GM18502 (cell line): Measurements from ENCODE around the gene COX6B2.
"Not testable (repeated sequence)": the region's sequence is repeated elsewhere in the genome, so short reads cannot be mapped to it uniquely, and the experiment has no call there.

Source experiments
- ATAC-seq: cut with Tn5 transposase; IDR thresholded peaks from one replicate; pipeline ENCODE4 v1.9.1; 2021; ENCODE audit warnings: mild to moderate bottlenecking; ENCODE audit not compliant: unreplicated experiment, poor library complexity

Gene COX6B2

DNA sequence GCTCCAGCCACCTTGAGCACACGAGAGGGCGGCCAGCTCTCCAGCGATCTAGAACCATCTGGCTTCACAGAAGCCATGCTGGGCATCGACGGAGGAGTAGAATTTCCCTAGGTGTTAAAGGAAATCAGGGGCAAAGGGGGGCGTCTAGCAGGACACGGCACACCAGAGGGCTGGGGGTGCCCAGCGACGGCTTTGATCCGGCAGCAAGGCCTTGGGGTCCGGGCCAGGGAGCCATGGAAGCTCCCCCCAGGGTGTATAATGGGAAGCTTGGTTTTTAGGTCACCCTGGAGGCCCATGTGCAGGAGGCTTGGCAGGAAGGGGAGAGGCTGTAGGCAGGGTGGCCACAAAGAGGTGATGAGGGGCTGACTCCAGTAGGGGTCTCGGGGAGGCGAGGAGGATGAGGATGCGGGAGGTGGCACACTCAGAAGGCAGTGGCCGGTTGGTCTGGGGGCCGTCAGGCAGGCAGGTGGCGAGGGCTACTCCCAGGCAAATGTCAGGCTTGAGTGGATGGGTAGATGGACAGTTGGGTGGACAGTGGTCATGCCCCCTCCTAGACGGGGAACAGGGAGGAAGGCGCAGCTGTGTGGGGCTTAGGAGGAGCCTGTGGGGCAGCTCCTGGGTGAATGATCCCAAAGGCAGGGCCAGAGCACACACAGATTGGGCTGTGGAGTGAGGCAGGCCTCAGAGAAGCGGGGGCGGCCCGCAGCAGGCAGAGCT lies 9.3 kb downstream of the COX6B2 start:
- ATAC-seq = no peak

DNA sequence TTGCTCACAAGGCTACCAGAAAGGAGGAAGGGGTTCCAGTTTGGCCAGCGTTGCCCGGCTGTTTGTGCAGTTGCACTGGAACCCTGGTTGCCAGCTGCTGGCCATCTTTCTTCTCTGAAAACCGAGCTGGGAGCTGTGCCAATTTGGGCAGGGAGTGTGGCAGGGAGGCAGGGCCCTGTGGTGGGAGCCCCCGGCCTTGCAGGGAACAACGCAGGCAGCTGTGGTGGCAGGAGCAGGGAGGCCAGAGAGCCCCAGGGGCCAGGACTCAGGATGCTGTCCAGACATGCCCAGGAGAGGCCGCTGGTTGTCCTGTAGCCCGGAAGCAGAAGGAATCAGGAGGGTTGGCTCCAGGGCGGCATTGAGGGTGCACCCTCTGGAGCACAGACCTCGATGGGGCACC lies 10.1 kb downstream of the COX6B2 start:
- no peak for ATAC-seq

DNA sequence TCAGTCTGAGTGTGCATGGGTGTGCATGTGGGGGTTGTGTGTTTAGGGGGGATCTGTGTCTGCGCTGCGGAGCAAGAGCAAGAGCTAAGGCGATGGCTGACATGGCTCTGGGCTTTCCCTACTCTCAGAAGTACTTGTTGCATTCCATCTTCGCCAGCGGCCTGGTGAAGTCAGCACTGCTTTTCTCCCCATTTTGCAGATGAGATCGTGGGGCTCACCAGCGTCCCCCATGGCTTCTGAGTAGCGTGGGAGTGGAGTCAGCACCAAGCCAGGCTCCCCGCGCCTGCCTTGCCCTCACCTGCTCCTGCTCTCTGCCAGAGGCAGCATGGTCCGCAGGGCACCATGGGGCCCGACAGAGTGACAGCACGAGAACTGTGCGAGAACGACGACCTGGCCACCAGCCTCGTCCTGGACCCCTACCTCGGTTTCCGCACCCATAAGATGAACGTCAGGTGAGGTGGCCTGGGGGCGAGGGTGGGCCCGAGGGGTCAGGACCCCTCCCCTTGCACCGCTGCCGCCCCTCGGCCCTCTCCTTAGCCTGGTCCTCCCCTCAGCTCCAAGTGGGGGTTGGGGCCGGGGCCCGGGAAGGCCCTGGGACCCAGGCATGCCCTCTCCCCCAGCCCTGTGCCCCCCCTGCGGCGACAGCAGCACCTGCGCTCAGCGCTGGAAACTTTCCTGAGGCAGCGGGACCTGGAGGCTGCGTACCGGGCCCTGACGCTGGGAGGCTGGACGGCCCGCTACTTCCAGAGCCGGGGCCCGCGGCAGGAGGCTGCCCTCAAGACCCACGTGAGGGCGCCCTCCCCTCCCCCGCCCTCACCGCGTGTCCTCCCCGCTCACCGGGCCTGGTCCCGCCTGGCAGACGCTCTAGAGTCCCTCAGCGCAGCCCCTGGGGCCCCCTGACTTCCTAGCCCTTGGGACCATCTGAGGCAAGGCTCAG lies 12.7 kb downstream of the COX6B2 start:
- no peak for ATAC-seq

DNA sequence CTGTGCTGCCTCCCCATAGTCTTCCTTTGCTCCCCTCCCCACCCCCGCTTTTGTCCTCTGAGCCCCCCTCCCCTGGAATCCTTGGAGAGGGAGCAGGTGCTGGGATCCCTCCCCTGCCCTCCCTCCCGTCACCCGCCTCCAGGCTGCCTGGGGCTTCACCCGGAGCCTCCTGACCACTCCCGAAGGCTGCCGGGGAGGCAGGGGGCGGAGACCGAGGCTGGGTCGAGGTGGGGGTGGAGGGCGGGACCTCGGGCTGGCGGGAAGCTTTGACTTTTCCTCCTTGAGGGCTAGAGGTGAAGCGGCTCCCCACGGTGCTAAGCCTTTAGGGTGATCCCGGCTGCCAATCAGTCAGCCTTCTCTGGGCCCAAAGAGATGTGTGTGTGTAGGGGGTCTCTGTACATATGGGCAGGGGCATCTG lies 13.3 kb downstream of the COX6B2 start:
- no peak for ATAC-seq

DNA sequence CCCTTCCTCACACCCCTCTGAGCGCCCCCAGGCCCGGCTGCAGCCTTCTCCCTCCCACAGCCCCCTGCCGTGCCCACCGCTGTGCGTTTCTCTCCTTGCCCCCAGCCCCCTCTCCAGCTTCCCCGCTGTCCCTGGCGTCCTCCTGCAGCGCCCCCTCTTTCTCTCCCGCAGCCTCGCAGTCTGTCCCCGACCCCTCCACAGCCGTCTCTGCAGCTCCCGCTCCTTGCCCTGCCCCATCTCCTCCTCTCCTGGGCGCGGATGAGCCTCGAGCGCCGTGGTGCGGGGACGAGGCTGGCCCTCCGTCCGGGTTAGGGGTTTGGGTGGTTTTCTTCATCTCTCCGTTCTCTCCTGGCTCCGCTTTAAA lies 13.8 kb downstream of the COX6B2 start:
- ATAC-seq = no peak

DNA sequence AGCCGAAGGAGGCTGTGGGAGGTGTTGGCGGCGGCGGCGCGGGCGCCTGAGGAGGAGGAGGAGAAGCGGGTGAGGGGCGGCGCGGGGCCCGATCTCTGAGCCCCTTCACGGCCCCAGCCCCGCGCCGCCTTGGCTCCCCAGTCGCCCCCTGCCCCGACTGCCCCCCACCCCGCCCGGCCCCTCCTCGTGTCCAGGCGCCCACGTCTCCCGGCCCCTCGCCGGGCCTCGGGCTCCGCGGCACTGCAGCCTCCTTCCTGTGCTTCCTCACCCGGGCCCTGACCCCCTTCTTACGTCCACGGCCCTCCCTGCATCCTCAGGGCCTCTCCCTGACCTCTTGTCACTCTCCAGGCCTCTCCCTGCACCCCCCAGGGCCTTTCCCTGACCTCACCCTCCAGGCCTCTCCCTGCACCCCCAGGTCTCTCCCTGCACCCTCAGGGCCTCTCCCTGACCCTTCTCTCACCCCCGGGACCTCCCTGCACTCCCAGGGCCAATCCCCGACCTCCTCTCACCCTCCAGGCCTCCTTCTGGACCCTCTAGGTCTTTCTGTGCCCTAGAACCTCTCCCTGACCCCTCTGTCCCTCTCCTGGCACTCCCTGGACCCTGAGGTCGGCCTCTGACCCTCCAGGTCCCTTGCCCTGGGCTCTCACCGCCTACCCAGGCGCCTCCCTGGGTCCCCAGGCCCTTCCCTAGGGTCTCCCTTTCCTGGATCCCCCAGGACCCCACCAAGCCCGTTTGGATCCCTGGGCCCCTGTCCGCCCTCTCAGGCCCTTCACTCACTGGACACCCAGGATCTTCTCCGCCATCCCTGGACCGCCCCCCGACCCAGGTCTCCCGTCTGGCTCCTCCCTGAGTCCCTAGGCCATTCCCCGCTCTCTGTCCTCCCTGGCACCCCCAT lies 14.4 kb downstream of the COX6B2 start:
- no peak for ATAC-seq

DNA sequence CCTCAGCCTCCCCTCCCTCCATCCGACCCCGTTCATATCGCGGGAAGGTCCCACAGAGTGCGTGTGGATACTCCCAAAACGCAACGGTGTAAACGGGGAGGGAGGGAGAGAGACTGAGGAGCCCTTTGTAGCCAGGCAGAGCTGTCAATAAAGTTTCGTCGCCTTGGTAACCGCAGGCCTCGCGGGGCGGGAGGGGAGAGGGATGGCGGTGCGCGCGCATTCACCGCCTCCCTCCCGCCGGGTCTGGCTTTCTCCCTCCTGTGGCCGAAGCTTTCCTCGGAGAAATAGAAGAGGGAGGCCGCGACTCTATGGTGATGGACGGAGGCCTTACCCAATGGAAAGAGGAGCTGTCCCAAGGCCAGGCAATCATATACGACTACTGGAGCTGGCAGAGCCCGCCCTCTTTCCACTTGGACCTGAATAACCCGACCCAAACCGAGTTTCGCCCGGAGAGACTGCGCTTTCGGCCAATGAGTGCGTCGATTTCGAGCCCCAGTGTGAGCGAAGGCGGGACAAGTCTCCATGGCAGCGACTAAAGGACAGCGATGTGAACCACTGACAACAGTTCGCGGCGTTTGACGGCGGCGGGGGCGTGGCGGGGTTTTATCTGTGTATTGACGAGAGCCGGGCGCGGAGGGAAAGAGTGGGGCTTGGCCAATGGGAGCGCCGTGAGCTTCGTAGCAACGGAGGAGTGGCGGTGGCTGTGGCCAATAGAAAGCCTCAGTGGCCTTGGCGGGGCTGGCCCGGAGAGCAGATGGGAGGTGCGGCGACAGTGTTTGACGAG lies 15.2 kb downstream of the COX6B2 start, which contains the start of gene KMT5C:
TSS of gene KMT5C (plus strand) at position 772 of the 784 bp plus-strand sequence. CDS start 2,061 bp downstream, outside the sequence.
- ATAC-seq = peak; percentile 81

DNA sequence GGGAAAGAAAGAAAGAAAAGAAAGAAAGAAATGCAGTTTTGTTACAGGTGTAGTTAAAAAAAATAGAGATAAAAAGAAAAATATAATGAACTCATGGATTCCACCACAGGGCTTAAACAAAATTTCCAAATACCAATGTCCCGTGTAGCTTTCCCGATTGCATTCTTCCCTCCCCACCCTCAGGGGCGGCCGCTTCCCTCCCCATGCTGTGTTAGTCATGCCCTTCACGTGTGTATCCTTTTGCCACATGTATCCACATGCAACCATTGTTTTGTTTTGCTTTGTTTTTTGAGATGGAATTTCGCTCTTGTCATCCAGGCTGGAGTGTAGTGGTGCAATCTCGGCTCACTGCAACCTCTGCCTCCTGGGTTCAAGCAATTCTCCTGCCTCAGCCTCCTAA lies 18.4 kb downstream of the COX6B2 start:
- ATAC-seq = no peak

DNA sequence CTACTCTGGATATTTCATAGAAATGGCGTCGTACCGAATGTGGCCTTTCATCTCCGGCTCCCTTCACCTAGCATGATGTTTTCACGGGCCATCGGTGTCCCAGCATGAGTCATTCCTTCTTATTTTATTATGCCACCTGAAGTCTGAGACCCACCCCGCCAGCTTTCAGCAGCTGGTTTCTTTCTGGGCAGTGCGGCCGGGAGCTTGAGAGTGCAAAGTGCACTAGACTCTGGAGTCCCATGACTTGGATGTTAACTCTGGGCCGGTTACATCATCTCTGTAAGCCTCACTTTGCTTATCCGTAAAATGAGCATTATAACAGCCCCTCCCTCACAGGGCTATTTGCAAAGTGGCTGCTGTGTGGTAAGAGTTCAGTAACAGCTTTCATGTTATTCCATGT lies 20.6 kb downstream of the COX6B2 start:
- no peak for ATAC-seq

DNA sequence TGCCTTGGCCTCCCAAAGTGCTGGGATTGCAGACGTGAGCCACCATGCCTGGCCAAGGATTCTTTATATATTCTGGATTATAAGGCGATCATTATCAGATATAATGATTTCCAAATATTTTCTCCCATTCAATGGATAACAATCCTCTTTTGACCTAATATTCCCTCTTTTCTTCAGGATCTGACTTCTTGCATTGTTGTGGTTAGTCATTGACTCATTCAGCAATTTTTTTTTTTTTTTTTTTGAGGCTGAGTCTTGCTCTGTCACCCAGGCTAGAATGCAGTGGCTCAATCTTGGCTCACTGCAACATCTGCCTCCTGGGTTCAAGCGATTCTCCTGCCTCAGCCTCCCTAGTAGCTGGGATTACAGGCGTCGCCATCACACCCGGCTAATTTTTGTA lies 24.7 kb downstream of the COX6B2 start:
- ATAC-seq = not testable (repeated sequence)

DNA sequence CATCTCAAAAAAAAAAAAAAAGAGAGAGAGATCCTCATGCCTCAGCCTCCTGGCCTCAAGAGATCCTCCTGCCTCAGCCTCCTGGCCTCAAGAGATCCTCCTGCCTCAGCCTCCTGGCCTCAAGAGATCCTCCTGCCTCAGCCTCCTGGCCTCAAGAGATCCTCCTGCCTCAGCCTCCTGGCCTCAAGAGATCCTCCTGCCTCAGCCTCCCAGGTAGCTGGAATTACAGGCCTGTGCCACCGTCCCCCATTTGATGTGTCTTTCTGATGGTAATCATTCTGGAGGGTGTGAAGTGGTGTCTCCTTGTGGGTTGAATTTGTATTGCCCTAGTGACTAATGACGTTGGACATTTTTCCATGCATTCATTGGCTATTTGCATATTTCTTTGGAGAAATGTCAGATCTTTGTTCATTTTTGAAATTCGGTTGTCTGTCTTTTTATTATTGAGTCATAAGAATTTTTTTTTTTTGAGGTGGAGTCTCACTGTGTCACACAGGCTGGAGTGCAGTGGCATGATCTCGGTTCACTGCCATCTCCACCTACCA lies 25.7 kb downstream of the COX6B2 start:
- ATAC-seq = not testable (repeated sequence)

DNA sequence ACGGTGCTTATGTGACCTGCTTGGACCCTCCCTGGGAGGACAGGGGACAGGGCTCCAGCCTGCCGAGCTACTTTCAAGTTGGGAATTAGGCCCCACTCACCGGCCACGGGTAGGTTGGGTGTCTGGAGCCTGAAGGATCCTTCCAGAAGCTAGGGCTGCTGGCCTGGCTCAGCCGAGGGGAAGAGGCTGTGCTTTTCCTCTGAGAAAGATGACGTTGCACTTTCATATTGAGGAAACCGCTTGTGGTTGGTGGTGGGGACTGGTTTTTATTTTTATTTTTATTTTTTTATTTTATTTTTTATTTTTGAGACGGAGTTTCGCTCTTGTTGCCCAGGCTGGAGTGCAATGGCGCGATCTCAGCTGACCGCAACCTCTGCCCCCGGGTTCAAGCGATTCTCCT lies 29.3 kb downstream of the COX6B2 start, which contains the start of gene TMEM150B:
TSS of gene TMEM150B (minus strand) at position 170 of the 400 bp plus-strand sequence. CDS start 4,305 bp downstream, outside the sequence.
- ATAC-seq = no peak

DNA sequence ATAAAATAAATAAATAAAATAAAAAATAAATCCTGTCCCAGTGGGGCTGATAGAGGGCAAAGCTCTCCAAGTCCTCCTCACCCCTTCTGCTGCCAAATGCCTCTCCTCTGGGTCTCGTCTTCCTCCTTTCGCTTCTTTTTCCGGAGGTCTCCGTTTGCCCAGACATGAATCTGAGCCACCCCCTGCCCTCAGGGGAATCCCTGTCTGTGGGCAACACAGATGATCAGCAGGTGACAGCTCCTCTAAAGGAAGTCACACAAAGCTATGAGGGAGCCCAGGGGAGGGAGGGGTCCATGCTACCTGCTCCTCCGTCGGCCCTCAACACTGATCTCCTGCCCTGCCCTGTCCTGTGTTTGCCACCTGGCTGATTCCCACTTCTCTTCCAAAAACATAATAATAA lies 29.9 kb downstream of the COX6B2 start:
- ATAC-seq = no peak

DNA sequence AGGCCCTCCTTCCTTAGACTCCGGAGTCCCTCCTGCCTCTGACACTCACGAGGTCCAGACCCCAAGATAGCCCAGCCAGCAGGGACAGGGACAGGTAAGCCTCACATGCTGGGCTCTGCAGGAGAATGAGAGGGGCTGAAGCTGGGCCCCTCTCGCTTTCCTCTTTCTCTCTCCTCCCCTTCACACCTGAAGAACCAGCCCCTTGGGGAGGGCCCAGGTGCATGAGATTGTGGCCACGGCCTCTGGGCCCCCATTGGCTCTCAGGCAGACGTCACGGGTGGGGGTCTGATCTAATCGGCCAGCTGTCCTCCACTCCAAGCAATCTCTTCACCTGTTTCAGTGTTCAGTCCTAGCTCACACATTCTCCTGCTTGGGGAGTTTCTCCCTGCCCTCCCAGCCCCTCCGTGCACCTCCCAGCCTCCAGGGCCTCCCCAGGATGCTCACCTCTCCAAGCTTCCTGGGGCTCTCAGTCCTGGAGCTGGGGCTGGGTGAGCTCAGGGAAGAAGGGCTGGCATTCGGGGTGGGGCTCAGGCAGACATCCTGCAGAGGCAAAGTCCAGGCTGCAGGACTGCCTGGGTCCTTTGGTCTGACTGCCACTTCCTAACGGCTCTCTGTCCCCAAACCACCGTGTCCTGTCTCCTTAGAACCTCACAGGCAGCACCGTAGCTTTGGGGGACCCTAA lies 32.2 kb downstream of the COX6B2 start:
- no peak for ATAC-seq

DNA sequence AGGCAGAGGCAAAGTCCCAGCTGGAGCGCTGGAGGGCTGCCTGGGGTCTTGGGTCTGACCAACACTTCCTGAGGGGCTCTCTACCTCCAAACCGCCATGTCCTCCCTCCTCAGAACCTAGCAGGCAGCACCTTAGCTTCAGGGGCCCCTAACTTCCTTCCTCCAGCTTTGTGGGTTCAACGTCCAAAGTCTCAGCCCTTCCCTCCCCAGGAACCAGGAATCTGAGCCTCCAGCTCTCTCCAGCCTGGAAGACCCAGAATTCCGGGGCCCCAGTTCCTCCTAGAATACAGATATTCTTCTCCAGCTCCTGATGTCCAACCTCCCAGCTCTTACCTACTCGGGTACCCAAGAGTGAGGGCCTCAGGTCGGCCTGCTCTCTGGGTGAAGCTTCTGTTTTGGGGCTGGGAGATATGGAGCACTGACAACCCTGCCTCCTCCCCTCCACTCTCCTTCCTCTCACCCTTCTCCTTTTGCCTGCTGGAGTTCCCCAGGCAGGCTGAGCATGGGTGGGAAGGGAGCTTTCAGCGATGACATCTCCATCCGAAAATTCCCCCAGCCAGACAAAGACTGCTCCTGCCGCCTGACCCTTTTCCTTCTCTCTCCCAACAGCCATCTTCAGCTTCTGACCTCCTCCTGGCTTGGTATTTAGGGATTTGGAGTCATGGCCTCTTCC lies 32.9 kb downstream of the COX6B2 start:
- no peak for ATAC-seq

DNA sequence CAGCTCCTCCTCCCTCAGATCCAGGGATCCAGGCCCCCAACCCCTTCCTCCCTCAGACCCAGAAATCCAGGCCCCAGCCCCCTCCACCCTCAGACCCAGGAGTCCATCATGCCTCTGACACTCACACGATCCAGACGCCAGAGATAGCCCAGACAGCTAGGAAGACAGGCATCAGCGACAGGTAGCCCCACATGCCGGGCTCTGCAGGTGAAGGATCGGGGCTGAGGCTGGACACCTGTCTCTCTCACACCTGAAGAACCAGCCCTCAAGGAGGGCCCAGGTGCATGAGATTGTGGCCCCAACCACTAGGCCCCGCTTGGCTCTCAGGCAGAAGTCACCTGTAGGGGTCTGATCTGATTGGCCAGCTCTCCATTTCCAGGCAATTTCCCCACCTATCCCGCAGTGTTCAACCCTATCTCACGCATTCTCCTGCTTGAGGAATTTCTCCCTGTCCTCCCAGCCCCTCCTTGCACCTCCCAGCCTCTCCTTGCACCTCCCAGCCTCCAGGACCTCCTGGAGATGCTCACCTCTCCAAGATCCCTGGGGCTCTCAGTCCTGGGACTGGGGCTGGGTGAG lies 33.6 kb downstream of the COX6B2 start:
- ATAC-seq = no peak

DNA sequence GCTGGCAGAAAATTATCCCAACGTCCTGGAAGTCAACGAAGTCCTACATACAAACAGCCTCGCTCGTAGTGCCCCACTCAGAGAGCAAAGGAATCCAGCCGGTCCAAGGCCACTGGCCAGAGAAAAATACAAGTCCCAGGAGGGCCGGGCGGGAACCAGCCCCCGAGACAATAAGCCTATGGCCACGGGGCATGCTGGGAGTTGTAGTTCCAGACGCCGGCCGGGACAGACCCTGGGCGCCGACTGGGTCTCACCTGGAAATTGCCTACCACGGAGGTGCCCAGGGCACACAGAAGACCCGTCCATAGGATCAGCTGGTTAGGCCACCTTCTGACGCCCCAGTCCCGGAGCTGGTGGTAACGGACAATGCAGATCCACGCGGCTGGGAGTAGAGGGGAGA lies 34.7 kb downstream of the COX6B2 start:
- no peak for ATAC-seq

DNA sequence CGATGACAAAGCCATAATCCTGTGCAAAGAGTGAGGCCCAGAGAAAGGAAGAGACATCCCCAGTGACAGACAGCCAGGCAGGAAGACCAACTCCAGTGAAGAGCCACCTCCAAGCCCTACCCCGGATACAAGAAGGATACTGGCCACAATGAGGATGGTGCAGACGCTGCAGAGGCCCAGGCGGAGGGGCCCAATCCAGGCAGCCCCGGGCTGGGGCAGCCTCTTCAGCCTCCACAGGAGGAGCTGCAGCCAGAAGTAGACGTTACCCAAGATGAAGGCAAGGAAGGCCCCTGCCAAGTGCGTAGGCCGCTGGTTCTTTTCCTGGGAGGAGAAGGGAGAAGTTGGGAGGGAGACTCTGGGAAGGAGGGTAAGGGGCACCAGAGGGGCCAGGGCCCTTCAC lies 37.9 kb downstream of the COX6B2 start:
- ATAC-seq = no peak
